G401.6 (cell line): ENCODE measurements around the gene IGFALS.

Experiments used
- FAIRE-seq: peaks from 2 replicates; lab custom pipeline; 2012; peaks lifted over from hg19 to GRCh38; lab: Jason Lieb, UNC

IGFALS gene

GRCh38 chr16:1775846-1776671 is 17.4 kb downstream of the IGFALS start:
- FAIRE-seq: no peak

- no peak for FAIRE-seq
Measured at GRCh38 chr16:1775006-1775845, 18.3 kb downstream of the IGFALS start.

DNA sequence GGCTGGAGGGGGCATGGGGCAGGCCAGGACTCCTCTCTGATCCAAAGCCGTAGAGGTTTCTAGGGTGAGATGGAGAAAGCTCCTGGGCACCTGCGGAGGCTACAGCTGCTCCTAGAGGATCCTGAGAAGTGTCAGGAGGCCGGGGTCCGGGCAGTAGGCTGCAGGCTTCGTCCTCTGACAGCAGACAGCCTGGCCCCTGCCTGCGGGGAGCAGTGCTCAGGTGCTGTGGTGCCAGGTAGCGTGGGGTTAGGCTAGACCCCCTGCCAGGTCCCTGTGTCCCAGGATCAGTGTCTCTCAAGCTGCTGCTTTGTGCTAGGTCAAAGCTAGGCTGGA is 19.1 kb downstream of the IGFALS start:
- no peak for FAIRE-seq

DNA sequence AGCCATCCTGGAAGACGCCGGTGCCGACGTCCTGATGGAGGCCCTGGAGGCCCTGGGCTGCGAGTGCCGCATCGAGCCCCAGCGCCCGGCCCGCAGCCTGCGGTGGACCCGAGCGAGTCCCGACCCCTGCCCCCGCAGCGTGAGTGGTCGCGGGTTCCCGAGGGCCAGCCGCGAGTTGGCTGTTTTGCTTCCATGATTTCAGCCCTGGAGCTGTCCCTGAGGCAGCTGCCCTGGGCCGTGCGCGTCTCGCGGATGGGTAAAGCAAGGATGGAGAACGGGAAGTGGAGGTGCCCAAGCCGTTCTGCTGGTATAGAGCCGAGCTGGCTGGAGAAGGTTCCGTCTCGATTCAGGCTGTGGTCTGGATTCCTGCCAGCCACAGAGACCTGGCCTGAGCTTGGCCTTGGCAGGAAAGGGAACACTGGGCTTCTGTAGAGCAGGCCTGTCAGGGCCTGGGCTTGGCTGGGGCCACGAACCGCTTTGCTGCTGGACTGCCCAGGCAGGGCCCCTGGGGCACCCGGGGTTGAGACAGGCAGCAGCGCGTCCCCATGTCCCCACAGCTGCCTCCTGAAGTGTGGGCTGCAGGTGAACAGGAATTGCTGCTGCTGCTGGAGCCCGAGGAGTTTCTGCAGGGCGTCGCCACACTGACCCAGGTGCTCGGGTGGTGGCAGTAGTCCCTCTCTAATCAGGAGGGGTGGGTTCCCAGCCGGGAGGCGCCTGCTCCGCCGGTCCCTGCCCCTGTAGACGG is 19.6 kb downstream of the IGFALS start:
- FAIRE-seq: no peak

DNA sequence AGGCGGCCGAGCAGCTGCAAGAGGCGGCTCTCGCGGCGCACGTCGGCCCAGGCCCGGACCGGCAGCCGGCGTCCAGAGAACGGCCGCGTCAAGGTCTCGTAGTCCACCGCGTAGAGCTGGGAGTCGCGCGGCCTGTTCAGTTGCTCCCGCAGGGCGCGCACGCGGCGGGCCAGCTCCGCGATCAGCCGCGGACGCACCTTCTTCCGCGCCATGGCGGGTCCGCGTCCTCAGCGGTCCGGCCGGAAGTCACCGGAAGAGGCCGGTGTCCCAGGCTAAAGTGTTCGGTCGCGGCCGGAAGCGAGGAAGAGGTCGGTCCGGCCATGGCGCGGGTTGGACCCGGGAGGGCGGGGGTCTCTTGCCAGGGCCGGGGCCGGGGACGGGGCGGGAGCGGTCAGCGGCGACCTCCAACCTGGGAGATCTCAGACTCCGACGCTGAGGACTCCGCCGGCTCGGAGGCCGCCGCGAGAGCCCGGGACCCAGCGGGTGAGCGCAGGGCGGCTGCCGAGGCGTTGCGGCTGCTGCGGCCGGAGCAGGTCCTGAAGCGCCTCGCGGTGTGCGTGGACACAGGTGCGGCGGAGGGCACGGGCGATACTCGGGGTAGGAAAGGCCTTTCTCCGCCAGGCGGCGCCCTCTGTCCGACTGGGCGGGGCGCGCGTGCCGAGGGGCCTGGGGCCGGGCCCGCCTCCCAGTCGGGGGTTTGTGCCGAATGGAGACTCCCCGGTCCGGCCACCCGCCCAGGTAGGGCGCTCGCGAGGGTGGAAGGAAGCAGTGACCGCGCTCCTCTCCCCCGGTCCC is 20.4 kb downstream of the IGFALS start, which contains the start of gene MRPS34:
TSS of gene MRPS34 (minus strand) at position 227 of the 795 bp plus-strand sequence. CDS start at position 212, 15 bp downstream.
- no peak for FAIRE-seq

DNA sequence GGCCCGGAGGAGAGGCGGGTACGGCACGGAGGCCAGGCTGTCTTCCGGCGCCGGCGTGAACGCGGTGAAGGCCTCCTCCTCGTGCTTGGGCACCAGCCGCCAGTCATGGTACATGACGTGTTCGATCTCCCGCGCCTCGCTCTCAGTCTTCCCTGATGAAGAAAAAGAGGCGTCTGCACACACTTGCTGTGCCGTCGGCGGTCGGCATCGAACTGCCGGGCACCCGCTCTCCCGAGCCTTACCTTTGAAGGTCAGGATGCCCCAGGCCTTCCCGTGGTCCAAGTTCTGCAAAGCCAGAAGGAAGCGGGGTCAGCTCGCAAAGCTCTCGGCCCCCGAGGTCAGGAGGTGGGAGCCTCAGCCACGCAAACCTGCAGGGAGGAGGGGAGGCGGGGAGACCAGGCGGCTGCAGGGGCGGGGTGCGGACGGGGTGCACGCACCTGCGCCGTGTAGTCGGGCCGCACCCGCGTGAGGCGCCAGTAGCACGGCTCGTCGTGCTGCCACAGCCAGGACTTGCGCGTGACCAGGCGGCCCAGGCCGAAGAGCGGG is 21.1 kb downstream of the IGFALS start, which contains the start of gene EME2:
TSS of gene EME2 (plus strand) at position 449 of the 546 bp plus-strand sequence. CDS start 418 bp downstream, outside the sequence.
- FAIRE-seq: no peak

GRCh38 chr16:1771864-1772361 is 21.6 kb downstream of the IGFALS start:
- no peak for FAIRE-seq

DNA sequence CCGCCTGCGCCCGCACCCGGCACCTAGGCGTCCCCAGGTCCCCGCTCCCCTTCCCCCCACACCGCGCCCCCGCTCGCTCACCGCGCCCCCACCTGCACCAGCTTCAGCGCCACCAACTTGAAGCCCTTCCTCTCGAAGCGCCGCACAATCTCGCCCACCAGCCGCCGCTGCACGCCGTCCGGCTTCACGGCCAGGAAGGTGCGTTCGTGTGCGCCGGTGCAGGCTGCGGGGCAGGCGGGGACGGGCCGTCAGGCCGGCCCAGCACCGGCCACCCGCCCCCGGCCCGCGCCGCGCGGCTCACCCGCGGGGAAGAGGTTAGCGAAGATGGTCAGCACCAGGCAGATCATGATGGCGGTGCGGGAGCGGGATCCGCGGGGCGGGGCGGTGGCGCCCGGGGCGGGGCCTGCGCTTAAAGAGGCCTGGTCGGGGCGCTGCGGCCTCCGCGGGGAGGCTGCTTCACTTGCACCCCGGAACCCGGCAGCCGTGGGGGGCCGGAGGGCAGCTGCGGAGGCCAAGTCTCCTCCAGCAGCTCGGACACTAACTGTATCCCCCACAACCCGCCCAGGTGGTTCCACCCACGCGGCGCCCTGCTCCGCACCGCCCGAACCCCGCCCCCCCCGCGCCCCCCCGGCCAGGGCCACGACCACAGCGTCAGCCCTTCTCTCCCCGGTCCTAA is 22.2 kb downstream of the IGFALS start, which contains the start of gene NME3:
TSS of gene NME3 (minus strand) at position 356 of the 676 bp plus-strand sequence. CDS start at position 347, 9 bp downstream.
- no peak for FAIRE-seq

DNA sequence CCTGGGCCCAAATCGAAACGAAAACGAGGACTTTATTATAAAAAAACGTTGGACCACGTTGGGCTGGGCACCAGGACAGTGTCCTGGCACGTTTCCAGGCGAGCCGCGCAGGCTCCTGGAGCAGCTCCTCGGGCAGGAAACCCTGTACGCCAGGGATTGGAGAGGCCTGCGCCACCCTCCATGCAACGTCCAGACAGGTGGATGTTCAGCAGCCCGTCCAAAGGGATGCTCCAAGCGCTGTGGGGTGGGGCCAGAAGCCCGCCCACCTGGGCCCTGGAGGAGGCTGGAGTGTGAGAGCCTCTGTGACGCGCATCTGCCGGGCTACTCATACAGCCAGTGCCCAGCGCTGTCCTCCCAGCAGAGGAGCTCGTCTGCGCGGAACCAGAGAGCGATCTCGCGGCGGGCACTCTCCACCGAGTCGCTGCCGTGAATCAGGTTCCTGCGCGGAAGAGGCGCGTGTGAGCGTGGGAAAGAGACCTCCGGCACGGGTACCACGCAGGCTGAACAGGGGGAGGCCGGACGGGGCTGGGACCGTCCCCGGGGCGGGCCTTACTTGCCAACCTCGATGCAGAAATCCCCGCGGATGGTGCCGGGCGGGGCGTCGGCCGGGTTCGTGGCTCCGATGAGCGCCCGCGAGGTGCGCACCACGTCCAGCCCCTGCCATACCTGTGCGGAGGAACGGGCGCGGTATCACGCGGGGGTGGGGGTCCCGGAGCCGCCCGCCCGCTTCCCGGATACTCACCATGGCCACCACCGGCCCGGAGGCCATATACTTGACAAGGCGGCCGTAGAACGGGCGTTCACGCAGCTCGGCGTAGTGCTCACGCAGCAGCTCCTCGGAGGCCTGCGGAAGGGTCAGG is 22.9 kb downstream of the IGFALS start:
- no peak for FAIRE-seq

- no peak for FAIRE-seq
Measured at GRCh38 chr16:1769402-1770300, 23.9 kb downstream of the IGFALS start.

GRCh38 chr16:1768767-1769401 is 24.6 kb downstream of the IGFALS start:
- FAIRE-seq: no peak

GRCh38 chr16:1768061-1768766 is 25.3 kb downstream of the IGFALS start:
- no peak for FAIRE-seq

- FAIRE-seq: no peak
Measured at GRCh38 chr16:1767116-1767994, 26.1 kb downstream of the IGFALS start.

DNA sequence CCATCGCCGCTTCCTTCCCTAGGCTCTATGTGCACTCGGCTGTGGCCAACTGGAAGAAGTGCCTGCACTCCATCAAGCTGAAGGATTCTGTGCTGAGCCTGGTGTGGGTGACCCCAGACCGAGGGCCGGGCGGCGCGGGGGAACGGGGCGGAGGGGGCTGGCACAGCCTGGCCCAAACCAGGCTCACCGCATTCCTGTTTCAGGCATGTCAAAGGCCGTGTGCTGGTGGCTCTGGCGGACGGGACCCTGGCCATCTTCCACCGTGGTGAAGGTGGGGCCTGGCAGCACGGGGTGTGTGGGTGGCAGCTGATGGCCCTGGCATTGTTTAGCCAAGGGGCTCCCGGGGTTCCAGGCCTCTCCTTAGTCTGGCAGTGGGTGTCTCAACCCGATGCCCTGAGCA is 26.8 kb downstream of the IGFALS start:
- FAIRE-seq: no peak

GRCh38 chr16:1766231-1766630 is 27.3 kb downstream of the IGFALS start:
- no peak for FAIRE-seq

GRCh38 chr16:1765826-1766225 is 27.7 kb downstream of the IGFALS start:
- FAIRE-seq: no peak
